Activated gamma-delta T cell treated with anti-CD3 and anti-CD28 coated beads, Interleukin-2, amount 50 U/mL, for 16 hours (primary cell): ENCODE results near the gene KCND3.

Experiments used
- DNase-seq: peaks from one replicate; pipeline ENCODE4 v3.0.0-alpha.2; 2020; ENCODE audit warnings: low read depth

Gene KCND3

DNA sequence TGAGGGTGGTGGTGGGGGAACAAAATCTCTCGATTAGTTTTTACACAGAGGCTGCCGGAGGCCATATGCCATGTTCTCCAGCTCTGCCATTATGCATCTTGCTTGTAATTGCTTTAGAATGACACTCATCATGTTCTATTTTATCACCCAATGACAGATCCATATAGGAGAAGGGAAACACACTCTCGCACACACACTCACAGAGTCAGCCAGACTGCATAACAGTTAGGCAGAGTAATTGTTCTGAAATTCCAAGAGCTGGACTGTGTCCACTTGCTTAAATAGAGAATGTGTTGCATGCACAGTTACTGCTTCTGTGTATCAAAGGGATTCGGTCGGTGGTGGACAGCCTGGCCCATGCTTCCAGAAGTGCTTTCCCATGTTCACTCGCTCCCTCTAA is 30.6 kb downstream of the KCND3 start:
- no peak for DNase-seq

GRCh38 chr1:111958075-111958474 is 31.4 kb downstream of the KCND3 start:
- DNase-seq: no peak

GRCh38 chr1:111956155-111956771 is 33.2 kb downstream of the KCND3 start:
- DNase-seq: no peak

- no peak for DNase-seq
Measured at GRCh38 chr1:111955755-111956154, 33.7 kb downstream of the KCND3 start.

GRCh38 chr1:111953797-111954196 is 35.7 kb downstream of the KCND3 start:
- DNase-seq: no peak

DNA sequence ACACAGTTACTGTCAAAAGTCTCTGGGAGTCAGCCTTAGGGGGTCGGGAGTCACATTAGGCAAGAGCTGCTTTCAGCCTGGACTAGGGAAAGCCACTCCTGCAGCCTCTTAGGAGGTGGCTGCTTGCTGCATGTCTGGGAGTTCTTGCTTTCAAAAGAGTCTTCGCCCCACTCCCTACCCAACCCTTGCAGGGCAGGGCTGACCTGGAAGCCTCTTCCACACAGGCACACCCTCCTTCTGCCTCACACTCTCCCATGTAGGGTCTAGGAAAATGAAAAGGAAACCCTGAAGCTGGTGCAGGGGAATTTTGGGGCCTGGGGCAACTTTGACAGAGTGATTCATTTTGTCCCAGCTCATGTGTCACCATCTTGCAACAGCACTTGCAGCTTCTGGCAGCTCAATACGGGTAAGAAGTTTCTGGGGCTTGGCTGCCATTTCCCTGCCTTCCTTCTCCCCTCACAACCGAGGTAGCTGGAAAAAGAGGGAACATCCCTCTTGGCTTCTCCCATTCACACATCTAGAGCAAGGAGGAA is 37.3 kb downstream of the KCND3 start:
- no peak for DNase-seq

DNA sequence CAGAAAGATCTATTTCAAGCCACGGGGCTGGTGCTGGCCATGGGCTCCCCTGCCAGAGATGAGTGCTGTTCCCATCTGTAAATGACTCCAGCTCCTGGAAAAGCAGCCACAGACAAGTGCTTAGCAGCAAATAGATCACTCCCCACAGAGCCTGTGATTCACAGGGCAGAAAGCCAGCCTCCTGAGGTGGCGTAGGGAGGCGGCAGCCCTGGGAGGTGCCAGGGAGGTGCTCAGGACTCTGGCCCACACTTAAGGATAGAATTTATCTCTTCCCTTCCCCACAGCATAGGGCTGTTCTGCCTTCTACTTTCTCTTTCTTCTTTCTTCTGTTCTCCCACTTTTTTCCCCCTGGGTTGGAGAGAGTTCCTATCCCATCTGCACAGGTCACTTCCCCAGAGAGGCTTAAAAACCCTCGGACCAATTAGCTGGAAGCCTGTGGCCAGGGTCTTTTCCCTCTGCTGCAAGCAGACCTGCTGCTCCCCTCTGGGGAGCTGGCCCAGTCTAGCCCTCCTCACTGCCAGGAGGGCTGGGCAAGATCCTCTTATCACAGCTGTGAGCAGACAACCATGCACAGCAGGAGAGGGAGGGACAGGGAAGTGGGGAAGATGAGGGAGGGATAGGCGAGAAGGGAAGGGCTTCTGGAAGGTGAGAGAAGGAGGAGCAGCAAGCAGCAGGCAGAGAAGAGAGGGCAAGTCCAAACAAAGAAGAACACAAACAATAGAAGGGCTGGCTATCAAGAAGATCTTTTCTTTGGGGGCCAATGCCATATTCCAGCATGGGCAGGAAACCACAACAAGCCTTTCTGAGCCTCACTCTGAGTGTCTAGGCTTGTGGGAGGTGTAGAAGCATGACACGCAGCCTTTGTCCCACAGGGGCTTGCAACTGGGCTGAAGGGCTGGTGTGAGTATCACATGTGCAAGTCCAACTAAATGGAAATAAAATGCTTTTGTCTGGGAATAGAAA is 41.0 kb downstream of the KCND3 start:
- no peak for DNase-seq

DNA sequence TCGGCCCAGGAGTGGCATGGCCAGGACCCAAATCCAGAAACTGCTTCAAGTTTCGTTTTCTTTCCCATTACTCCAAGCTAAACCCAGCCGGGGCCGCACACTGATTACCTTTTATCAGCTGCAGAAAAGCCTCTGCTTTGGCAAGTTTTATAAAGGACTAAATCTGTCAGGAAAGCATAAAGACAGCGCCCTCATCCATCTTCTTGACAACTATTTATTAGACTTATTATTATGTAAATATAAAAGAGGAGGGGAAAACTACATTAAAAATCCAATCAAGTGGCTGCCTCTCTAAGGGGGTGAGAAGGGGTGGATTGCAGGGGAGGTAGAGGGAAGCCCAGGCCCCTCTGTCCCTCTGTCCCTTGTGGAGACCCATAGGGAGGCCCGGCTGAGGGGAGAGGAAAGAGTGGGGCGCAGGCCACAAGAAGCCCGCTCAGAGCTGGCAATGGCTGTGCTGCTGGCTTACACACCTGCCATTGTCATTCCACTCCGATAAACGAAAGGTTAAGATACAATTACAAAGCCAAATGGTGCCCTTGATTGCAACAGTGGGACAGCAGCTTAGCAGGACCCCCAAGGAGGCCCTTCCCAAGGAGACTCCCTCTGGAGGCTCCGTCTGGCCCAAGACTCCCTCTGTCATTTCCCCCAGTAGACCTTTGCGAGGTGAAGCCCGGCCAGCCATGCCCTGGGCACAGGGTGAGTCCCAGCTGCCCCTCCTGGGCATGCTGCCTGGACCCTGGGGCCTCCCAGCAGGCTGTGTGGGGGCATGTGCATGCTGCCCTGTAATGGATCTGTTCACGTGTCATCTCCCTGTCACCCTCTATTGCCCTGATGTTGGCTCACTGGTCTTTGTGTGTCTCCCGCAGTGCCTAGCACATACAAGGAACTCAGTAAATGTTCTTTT is 45.4 kb downstream of the KCND3 start:
- DNase-seq: no peak

DNA sequence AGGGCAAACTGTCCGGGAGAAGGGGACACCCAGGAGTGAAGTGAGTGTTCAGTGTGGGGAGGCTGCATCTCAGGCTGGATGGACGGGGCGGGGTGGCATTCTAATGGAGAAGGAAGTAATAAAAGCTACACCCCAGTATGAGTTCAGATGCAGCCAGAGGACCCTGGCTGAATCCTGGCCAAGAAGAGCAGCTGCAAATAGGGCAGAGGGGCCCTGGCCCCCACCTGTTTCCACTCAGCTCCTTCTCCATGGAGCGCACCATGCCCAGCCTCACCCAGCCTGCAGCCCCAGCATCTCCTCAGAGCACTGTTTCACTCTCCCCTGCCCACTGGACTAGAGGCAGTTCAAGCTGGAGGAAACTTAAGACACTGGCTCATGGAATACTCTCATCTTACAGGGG is 46.4 kb downstream of the KCND3 start:
- no peak for DNase-seq

- no peak for DNase-seq
Measured at GRCh38 chr1:111938536-111938935, 50.9 kb downstream of the KCND3 start.

DNA sequence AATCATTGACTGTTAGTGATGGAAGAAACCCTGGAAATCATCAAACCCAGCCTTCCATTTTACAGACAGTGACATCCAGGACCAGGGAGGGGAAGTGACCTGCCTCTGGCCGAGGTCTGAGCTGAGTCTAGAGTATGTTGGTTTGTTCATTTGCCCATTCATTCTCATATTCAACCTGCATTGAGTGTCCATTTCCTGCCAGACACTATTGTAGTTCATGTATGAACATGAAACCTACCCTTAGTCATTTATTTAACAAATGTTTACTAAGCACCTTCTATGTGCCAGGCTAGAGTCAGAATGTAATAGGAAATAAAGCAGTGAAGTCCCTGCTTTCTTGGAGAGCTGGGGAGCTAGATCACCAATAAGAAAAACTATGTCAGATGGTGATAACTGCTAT is 51.3 kb downstream of the KCND3 start:
- no peak for DNase-seq

DNA sequence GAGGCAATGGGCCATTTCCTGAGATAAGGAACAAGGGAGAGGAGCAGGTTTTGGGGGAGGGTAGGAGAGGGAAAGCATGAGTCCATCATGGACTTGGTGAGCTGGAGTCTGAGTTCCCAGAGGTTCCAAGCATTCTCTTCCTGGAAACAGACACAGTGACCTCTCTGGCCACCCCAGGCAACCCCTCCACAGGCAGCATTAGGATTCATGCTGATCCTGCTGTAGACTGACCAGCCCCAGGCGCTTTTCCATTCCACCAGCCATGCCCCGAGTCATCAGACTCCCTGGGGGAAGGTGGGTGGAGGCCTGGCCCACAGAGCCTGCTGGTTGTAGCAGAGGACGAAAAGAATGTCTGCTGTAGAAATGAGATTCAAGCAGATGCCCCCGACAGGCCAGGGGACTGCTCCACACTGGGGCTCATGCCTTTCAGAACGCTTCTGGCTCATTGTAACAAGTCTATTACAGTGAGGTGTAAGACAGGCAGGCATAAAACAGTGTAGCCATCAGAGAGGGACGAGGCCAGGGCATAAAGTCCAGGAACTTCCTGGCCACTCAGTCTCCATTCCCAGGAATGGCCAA is 52.2 kb downstream of the KCND3 start:
- DNase-seq: no peak

- DNase-seq: no peak
Measured at GRCh38 chr1:111934106-111934852, 55.2 kb downstream of the KCND3 start.

DNA sequence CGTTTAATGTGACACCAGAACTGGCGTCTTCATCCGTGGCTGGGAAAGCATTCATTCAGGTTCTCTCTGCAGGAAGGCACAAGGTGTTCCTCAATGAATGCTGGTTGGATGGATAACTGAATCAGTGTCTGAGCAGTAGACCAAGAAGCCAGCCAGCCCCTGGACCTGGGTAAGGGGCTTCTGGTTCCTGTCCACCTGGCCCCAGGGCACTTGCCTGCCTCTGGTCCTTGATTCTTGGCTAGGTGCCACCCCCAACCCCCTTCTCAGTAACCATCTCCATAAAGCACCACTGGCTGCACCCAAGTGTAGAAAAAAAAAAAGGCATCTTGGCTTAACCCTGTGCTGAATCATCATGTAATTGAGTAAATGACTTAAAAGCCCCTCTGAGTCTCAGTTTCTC is 59.1 kb downstream of the KCND3 start:
- DNase-seq: no peak

DNA sequence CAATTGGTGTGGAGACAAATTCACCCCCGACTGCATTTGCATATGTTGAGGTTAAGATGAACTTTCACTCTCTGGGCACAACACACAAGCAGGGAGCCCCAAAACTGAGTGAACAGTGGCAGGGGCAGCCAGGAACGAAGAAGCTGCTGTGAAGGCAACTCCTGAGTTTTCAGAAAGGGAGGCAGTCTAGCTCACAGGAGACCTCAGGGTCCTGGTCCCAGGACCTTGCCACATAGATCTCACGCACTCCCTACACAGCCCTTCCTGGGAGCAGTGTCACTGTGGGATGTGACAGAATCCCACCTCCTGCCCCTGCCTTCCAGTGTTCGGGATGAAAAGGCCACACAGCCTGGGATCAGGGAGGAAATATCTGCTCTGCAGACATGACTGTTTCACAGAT is 60.9 kb downstream of the KCND3 start:
- no peak for DNase-seq

DNA sequence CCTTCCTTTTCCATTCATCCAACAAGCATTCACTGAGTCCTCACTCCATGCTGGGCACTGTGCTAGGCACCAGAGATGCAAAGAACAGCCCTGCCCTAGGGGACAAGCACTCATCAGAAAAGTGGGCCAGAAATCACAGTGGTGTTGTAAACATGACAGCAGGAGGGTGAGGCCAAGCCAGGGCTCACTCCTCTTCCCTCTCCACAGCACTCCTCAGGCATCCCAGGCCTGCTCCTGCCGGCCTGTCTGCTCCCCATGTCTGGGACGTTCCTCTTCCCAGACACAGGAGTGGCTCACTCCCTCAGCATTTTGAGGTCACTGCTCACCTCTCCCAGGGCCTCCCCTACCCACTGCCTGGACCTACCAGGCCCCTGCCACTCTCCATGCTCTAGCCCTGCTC is 61.8 kb downstream of the KCND3 start:
- DNase-seq: no peak

DNA sequence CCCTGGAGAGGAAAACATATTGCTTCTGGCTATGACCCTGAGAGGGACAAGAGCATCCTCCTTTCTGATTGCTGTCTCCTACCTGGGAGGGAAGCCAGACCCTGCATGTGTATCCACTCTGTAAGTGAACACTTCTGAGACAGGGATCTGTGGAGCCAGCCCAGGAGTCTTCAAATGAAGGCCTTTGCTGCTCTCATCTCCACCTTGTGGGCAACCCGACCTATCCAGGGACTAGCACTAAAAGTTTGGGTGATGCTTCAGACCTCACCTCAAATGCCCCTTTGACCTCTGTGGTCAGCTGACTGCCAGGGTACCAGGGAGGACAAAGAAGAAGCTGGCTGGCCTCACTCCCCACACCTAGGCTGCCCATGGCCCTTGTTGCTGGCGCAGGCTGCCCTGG is 64.7 kb downstream of the KCND3 start:
- no peak for DNase-seq

DNA sequence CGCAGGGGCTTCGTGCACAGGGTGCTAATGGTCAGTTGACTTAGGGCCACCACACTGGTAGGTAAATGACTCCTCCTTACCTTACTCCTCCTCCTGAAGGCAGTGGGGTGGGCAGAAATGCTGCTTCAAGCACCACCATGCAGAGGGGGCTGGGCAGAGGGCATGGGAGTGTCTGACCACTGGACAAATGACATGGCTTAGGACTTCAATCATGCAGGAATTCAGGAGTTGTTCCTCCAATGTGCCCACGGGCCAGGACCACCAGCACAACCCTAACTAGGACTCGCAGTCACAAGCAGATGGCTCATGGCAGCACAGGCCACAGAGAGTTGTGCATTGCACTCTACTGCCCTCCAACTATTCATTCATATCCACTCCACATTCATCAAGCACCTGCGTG is 65.7 kb downstream of the KCND3 start:
- DNase-seq: no peak

GRCh38 chr1:111921948-111922347 is 67.5 kb downstream of the KCND3 start:
- DNase-seq: no peak

- DNase-seq: no peak
Measured at GRCh38 chr1:111920221-111921024, 69.0 kb downstream of the KCND3 start.
